ENCODE measurements around the gene PFDN5.

PFDN5 gene

GRCh38 chr12:53258541-53259539, 36.5 kb upstream of the PFDN5 start:
- no peak for TF ChIP-seq CTCF (IDR thresholded peaks at IDR 0.05; ENCODE audit: low read depth, low read length)
- no peak for DNase-seq (ENCODE audit: extremely low read depth, low read depth)

GRCh38 chr12:53259891-53260290, 35.5 kb upstream of the PFDN5 start:
- no peak for DNase-seq (ENCODE audit: extremely low read depth, low read depth)
- no peak for TF ChIP-seq CTCF (IDR thresholded peaks at IDR 0.05; ENCODE audit: low read depth, low read length)

- DNase-seq (ENCODE audit: extremely low read depth, low read depth): no peak
- TF ChIP-seq CTCF (IDR thresholded peaks at IDR 0.05; ENCODE audit: low read depth, low read length): no peak
These were observed 29.6 kb upstream of the PFDN5 start for GRCh38 chr12:53265783-53266182.

GRCh38 chr12:53267306-53267998, 27.9 kb upstream of the PFDN5 start:
- TF ChIP-seq CTCF (IDR thresholded peaks at IDR 0.05; ENCODE audit: low read depth, low read length): no peak
- no peak for DNase-seq (ENCODE audit: extremely low read depth, low read depth)

GRCh38 chr12:53267999-53268629, 27.2 kb upstream of the PFDN5 start, which contains the start of gene ESPL1:
Gene ESPL1 (plus strand): TSS chr12:53268299. CDS start chr12:53268767, 468 bp downstream.
- DNase-seq (ENCODE audit: extremely low read depth, low read depth): no peak
- TF ChIP-seq CTCF (IDR thresholded peaks at IDR 0.05; ENCODE audit: low read depth, low read length): peak; percentile 37

- TF ChIP-seq CTCF (IDR thresholded peaks at IDR 0.05; ENCODE audit: low read depth, low read length): no peak
- DNase-seq (ENCODE audit: extremely low read depth, low read depth): no peak
These were observed 26.4 kb upstream of the PFDN5 start for GRCh38 chr12:53268630-53269562.

Data from AG09319 (cell line).